Calu3 (cell line): ENCODE measurements around the gene VPS52. TPM values are rescaled to one million over a fixed set of nuclear protein-coding genes. Genes with fewer than 3 reads are reported as not detected.

Experiments
- BruUV-seq: library from RNA; stranded (reverse); fragments of 400-500 nt; replicated peaks from 2 replicates; lab custom pipeline; 2021; lab: Mats Ljungman, UMichigan
- CTCF ChIA-PET: fragments of 300-600 bp; sonication (Branson Sonifier 250); formaldehyde crosslinking; loops from one replicate; lab custom pipeline; 2022; ENCODE audit warnings: antibody characterized with exemption; lab: Charles Lee
- DNase-seq: peaks from one replicate; pipeline ENCODE4 v3.0.0; 2022
- H3K27ac Mint-ChIP-seq: one replicate; pipeline ENCODE4 v1.8.0; 2022; ENCODE audit warnings: mixed read lengths; ENCODE audit not compliant: unreplicated experiment
- H3K27me3 Mint-ChIP-seq: one replicate; pipeline ENCODE4 v1.8.0; 2022; ENCODE audit warnings: mixed read lengths; ENCODE audit not compliant: unreplicated experiment
- H3K36me3 Mint-ChIP-seq: one replicate; pipeline ENCODE4 v1.8.0; 2022; ENCODE audit warnings: mild to moderate bottlenecking, moderate library complexity, mixed read lengths; ENCODE audit not compliant: insufficient read depth, unreplicated experiment
- H3K4me1 Mint-ChIP-seq: one replicate; pipeline ENCODE4 v1.8.0; 2022; ENCODE audit warnings: mild to moderate bottlenecking, low read depth, mixed read lengths; ENCODE audit not compliant: unreplicated experiment
- H3K4me3 Mint-ChIP-seq: one replicate; pipeline ENCODE4 v1.8.0; 2022; ENCODE audit warnings: mild to moderate bottlenecking, low read depth, moderate library complexity, mixed read lengths; ENCODE audit not compliant: unreplicated experiment
- H3K9me3 Mint-ChIP-seq: one replicate; pipeline ENCODE4 v1.8.0; 2022; ENCODE audit warnings: low read depth, mixed read lengths; ENCODE audit not compliant: unreplicated experiment
- CTCF ChIP-seq: fragments of 200-600 bp; IDR thresholded peaks from one replicate; pipeline ENCODE4 v1.8.0; 2022; ENCODE audit warnings: antibody characterized with exemption; ENCODE audit not compliant: unreplicated experiment
- intact Hi-C: fragments of 100-400 bp; cut with micrococcal nuclease; formaldehyde crosslinking; loops from one replicate; pipeline ENCODE4 v1.10.0; 2022; ENCODE audit not compliant: unreplicated experiment
- total RNA-seq: library from RNA; stranded (reverse); gene quantifications from 2 replicates; pipeline ENCODE4 v1.2.3, GENCODE V29; 2022

Gene VPS52
- total RNA-seq, 1 experiment from 2014 or later, result 99.7 TPM

DNA sequence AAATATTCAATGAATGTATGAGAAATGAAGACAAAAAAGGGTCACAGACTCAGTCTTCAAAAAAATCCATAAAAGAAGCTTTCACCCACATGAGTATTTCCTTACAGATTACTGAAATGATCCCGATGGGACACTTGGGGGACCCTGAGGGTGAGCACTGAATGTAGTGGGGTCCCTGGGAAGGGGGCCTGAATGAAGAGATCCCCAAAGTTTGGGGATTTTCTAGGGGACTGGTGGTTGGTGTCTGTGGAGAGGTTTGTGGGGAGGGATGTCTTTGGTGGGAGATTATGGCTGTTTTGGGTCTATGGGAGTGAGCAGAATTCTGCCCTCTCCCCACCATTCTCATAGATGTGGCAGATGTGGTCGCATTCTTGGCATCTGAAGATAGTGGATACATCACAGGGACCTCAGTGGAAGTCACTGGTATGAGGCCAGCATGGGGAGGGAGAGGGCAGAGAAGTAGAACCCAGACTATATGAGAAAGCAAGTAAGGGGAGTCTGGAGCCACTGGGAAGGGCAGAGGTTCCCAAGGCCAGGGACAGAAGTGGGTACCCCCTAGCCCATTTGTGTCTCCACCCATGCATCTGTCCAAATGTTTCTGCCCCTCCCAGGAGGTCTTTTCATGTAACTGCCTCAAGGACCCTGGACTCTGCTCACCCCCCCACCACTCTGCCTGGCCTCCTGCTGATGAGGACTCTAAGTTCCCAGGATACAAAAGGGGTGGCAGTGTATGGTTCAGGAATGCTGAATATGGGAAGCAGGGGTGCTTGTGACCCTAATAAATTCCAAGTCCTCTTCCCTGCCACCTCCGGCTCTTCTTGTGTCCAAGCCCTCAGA lies 65.4 kb downstream of the VPS52 start:
- DNase-seq, result no peak
- peaks cover 63% of the 10 kb centered on the region for H3K4me1 Mint-ChIP-seq
- H3K4me3 Mint-ChIP-seq, result peak overlapping the region; percentile 97
- no TSS peak for BruUV-seq
- CTCF ChIA-PET, result interaction anchor here (0.6 to 1.0 kb wide), 3 partner anchors 14 to 220 kb away, joined by 3 to 7 read pairs (median 4); no protein-coding TSS in a partner anchor
- intact Hi-C loops, result loop anchor here (5.0 kb wide), 1 partner anchor 41 kb away; no protein-coding TSS in a partner anchor
- peak overlapping the region; percentile 81 for H3K27ac Mint-ChIP-seq
- H3K36me3 Mint-ChIP-seq, result peaks cover 79% of the 10 kb centered on the region
- no peak for TF ChIP-seq CTCF
- no peaks in the 10 kb centered on the region for H3K27me3 Mint-ChIP-seq
- no peaks in the 10 kb centered on the region for H3K9me3 Mint-ChIP-seq

- no peaks in the 10 kb centered on the region for H3K9me3 Mint-ChIP-seq
- H3K27ac Mint-ChIP-seq, result peak overlapping the region; percentile 81
- intact Hi-C loops, result loop anchor here (5.0 kb wide), 1 partner anchor 42 kb away; no protein-coding TSS in a partner anchor
- no peaks in the 10 kb centered on the region for H3K27me3 Mint-ChIP-seq
- peaks cover 87% of the 10 kb centered on the region for H3K36me3 Mint-ChIP-seq
- peaks cover 63% of the 10 kb centered on the region for H3K4me1 Mint-ChIP-seq
- CTCF ChIA-PET, result interaction anchor here (0.5 to 1.5 kb wide), 5 partner anchors 15 to 234 kb away, joined by 3 to 7 read pairs (median 4); no protein-coding TSS in a partner anchor
- BruUV-seq, result no TSS peak
- H3K4me3 Mint-ChIP-seq, result peak overlapping the region; percentile 97
- no peak for TF ChIP-seq CTCF
- peak; percentile 61 for DNase-seq
Observed at GRCh38 chr6:33205191-33206026, 66.3 kb downstream of the VPS52 start.

DNA sequence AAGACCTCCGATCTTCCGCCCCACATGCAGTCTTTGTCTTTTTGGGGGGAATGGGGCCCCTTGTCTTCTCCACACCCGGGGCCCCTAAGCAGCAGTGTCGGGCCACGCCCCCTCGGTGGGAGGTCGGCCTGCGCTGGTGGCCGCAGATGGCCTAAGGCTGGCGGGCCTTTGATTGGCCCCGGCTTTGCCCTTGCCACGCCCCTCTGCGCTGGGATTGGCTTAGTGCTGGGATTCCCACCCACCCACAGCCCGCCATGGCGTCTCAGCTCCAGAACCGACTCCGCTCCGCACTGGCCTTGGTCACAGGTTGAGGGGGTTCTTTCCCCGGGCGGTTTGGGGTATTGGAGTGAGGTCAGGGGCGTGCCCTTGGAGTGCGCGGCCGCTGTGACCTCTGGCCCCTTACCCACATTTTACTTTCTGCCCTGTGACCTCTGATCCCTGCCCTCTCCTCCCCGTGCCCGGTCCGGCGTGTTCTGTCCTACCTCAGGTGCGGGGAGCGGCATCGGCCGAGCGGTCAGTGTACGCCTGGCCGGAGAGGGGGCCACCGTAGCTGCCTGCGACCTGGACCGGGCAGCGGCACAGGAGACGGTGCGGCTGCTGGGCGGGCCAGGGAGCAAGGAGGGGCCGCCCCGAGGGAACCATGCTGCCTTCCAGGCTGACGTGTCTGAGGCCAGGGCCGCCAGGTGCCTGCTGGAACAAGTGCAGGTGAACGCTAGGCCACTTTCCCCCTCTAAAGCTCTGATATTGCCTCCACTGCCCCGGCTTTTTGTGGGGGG lies 67.1 kb downstream of the VPS52 start, which contains the start of gene HSD17B8:
Gene HSD17B8, plus strand, starts transcription at position 241 of the 776 bp plus-strand sequence. Its CDS starts 14 bp downstream, at position 255.
- Mint-ChIP-seq H3K4me3 (peak within 1 kb of the TSS; percentile 97), H3K27ac (peak within 1 kb of the TSS; percentile 81), H3K9me3 (no peaks in the 10 kb centered on the region), H3K4me1 (peaks cover 62% of the 10 kb centered on the region), H3K27me3 (no peaks in the 10 kb centered on the region), H3K36me3 (peaks cover 92% of the 10 kb centered on the region)
- no peak for TF ChIP-seq CTCF
- BruUV-seq, result no TSS peak
- peak; percentile 99 for DNase-seq
- CTCF ChIA-PET, result interaction anchor here (0.6 to 1.5 kb wide), 4 partner anchors 170 to 252 kb away, joined by 3 to 4 read pairs (median 3); partner anchors contain the start of gene HLA-DMA
- intact Hi-C loops, result loop anchor here (5.0 kb wide), 1 partner anchor 43 kb away; no protein-coding TSS in a partner anchor
